Measurements from ENCODE around the gene FAM241B. TPM values are rescaled to one million over a fixed set of nuclear protein-coding genes. Genes with fewer than 3 reads are reported as not detected.

Gene FAM241B
- polyA plus RNA-seq, 1 experiment, result 3.4 TPM

- ChIA-PET POLR2A (no interaction called here), CTCF (interaction anchor here (0.6 to 1.7 kb wide), 19 partner anchors 9 to 190 kb away, joined by 3 to 6 read pairs (median 3); no protein-coding TSS in a partner anchor)
- no peak for DNase-seq (ENCODE audit: low read depth)
- Histone ChIP-seq H3K36me3 (ENCODE audit: control insufficient read depth, insufficient read depth, low read length) (no peaks in the 10 kb centered on the region), H3K27me3 (ENCODE audit: control insufficient read depth, insufficient read depth, low read length) (peaks cover 9% of the 10 kb centered on the region; the same call in 1 of the 2 replicates), H3K4me3 (ENCODE audit: low read depth, low read length) (no peak overlapping the region)
- no peak for TF ChIP-seq CTCF (IDR thresholded peaks at IDR 0.05; ENCODE audit: insufficient read depth, low read depth, low read length)
Observed at GRCh38 chr10:69628891-69629290, 1.2 kb upstream of the FAM241B start.

GRCh38 chr10:69629519-69629896 lies 539 bp upstream of the FAM241B start:
- peak overlapping the region; percentile 48; the same call in 1 of the 2 replicates for H3K4me3 ChIP-seq (ENCODE audit: low read depth, low read length)
- peaks cover 9% of the 10 kb centered on the region; the same call in 1 of the 2 replicates for H3K27me3 ChIP-seq (ENCODE audit: control insufficient read depth, insufficient read depth, low read length)
- no peak for TF ChIP-seq CTCF (IDR thresholded peaks at IDR 0.05; ENCODE audit: insufficient read depth, low read depth, low read length)
- DNase-seq (ENCODE audit: low read depth), result no peak
- ChIA-PET POLR2A (no interaction called here), CTCF (interaction anchor here (0.7 to 1.7 kb wide), 18 partner anchors 9 to 191 kb away, joined by 3 to 6 read pairs (median 3); no protein-coding TSS in a partner anchor)
- no peaks in the 10 kb centered on the region for H3K36me3 ChIP-seq (ENCODE audit: control insufficient read depth, insufficient read depth, low read length)

GRCh38 chr10:69630651-69631400 lies 779 bp downstream of the FAM241B start:
- peaks cover 9% of the 10 kb centered on the region; the same call in 1 of the 2 replicates for H3K27me3 ChIP-seq (ENCODE audit: control insufficient read depth, insufficient read depth, low read length)

GRCh38 chr10:69631566-69631965 lies 1.5 kb downstream of the FAM241B start:
- no peaks in the 10 kb centered on the region for H3K36me3 ChIP-seq (ENCODE audit: control insufficient read depth, insufficient read depth, low read length)
- H3K4me3 ChIP-seq (ENCODE audit: low read depth, low read length), result no peak overlapping the region
- ChIA-PET CTCF (interaction anchor here (0.8 to 1.5 kb wide), 6 partner anchors 10 to 116 kb away, joined by 3 to 5 read pairs (median 4); no protein-coding TSS in a partner anchor), POLR2A (no interaction called here)
- DNase-seq (ENCODE audit: low read depth), result no peak
- no peak for TF ChIP-seq CTCF (IDR thresholded peaks at IDR 0.05; ENCODE audit: insufficient read depth, low read depth, low read length)
- peaks cover 9% of the 10 kb centered on the region; the same call in 1 of the 2 replicates for H3K27me3 ChIP-seq (ENCODE audit: control insufficient read depth, insufficient read depth, low read length)

More at GRCh38 chr10:69630651-69631400, 779 bp downstream of the FAM241B start:
- Histone ChIP-seq H3K36me3 (ENCODE audit: control insufficient read depth, insufficient read depth, low read length) (no peaks in the 10 kb centered on the region), H3K4me3 (ENCODE audit: low read depth, low read length) (peak overlapping the region; percentile 48)
- POLR2A ChIA-PET, result no interaction called here
- TF ChIP-seq CTCF (IDR thresholded peaks at IDR 0.05; ENCODE audit: insufficient read depth, low read depth, low read length), result no peak
- no peak for DNase-seq (ENCODE audit: low read depth)
- CTCF ChIA-PET, result interaction anchor here (1.3 to 1.4 kb wide), 2 partner anchors 18 to 86 kb away, joined by 3 to 5 read pairs; no protein-coding TSS in a partner anchor

GRCh38 chr10:69632516-69633199 lies 2.6 kb downstream of the FAM241B start:
- no peak overlapping the region for H3K4me3 ChIP-seq (ENCODE audit: low read depth, low read length)
- ChIA-PET POLR2A (no interaction called here), CTCF (interaction anchor here (0.8 to 12.4 kb wide), 6 partner anchors 9 to 117 kb away, joined by 3 to 268 read pairs (median 4); no protein-coding TSS in a partner anchor)
- peaks cover 9% of the 10 kb centered on the region; the same call in 1 of the 2 replicates for H3K27me3 ChIP-seq (ENCODE audit: control insufficient read depth, insufficient read depth, low read length)
- TF ChIP-seq CTCF (IDR thresholded peaks at IDR 0.05; ENCODE audit: insufficient read depth, low read depth, low read length), result no peak
- no peaks in the 10 kb centered on the region for H3K36me3 ChIP-seq (ENCODE audit: control insufficient read depth, insufficient read depth, low read length)
- DNase-seq (ENCODE audit: low read depth), result no peak

All from BJ (cell line).